Measurements from ENCODE around the gene NNMT. TPM values are rescaled to one million over a fixed set of nuclear protein-coding genes. Genes with fewer than 3 reads are reported as not detected.
A peak's percentile ranks its signal among the peaks of the same experiment; 100 is the strongest.

Gene NNMT
- total RNA-seq, 2 donors from 2014 or later = 74.7 to 276 TPM

DNA sequence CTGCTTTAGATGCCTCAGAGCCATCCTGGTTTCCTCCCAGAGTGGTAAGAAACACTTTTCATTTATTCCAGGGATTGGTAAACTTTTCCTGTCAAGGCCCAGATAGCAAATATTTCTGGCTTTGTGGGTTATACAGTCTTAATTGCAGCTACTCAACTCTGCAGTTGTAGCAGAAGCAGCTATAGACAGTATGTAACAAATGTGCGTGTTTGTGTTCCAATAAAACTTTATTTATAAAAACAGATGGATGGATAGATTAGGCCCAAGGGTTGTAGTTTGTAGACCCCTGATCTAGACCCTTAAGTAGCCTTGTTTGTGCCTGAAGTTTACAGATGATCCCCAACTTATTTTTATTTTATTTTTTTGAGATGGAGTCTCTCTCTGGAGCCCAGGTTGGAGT lies 17.9 kb downstream of the NNMT start:
- H3K27me3 ChIP-seq = no peaks in the 10 kb centered on the region
- intact Hi-C loops (cut with DNase I) = no loop called here
- H3K4me3 ChIP-seq = no peak overlapping the region
- ATAC-seq = no peak
- no peak for DNase-seq
- no peaks in the 10 kb centered on the region for H3K36me3 ChIP-seq (replicated peaks in 1 of 2; ENCODE audit: insufficient read depth in 1 of 2, low read depth in 2 of 2)
- H3K9me3 ChIP-seq = no peaks in the 10 kb centered on the region
- no peak overlapping the region for H3K27ac ChIP-seq
- H3K4me1 ChIP-seq = peaks cover 19% of the 10 kb centered on the region
- TF ChIP-seq POLR2A (IDR thresholded peaks at IDR 0.05) (no peak), CTCF (IDR thresholded peaks at IDR 0.05) (no peak)
- 87 to 92% methylated on average over 1 of the region's 1 CpG for WGBS, 2 donors

DNA sequence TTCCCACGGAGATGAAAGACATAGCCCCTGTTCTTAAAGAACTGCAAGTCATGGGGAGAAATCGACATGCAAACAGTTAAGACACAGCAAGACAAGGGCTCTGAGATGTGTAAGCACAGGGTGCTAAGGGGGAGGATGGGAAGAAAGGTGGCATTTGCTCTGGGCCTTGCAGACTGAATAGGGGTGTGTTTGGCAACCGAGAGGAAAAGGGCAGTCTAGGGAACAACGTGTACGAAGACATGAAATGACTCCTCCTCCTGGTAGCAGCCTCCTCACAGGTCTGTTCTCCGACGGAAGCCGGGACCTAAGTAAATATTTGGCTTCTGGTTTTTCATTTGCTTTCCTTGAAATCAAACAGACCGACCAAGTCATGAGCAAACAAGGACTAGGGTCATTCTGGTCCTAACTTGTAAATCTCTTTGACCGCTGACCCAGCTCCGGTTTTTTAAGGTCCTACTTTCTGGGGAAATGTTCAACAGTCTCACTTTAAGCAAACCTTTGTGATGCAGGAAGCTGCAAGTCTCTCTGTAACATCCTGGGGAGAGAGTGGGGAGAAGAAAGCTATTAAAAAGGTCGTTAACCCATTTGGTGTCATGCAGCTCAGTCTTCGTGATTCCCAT lies 19.7 kb downstream of the NNMT start:
- H3K4me1 ChIP-seq = peaks cover 19% of the 10 kb centered on the region
- H3K27me3 ChIP-seq = no peaks in the 10 kb centered on the region
- no peaks in the 10 kb centered on the region for H3K36me3 ChIP-seq (replicated peaks in 1 of 2; ENCODE audit: insufficient read depth in 1 of 2, low read depth in 2 of 2)
- H3K4me3 ChIP-seq = no peak overlapping the region
- H3K27ac ChIP-seq = peak overlapping the region in 2 of 4 donors; percentile 10 to 40
- 3 to 5% methylated on average over 13 of the region's 13 CpGs for WGBS, 2 donors
- DNase-seq (peak; percentile 41 to 76 (median 70)), ATAC-seq (peak; percentile 83)
- TF ChIP-seq CTCF (IDR thresholded peaks at IDR 0.05) = peak in 1 of 7 experiments; percentile 10
- no peak for TF ChIP-seq POLR2A (IDR thresholded peaks at IDR 0.05)
- no peaks in the 10 kb centered on the region for H3K9me3 ChIP-seq
- intact Hi-C loops (cut with DNase I) = no loop called here

DNA sequence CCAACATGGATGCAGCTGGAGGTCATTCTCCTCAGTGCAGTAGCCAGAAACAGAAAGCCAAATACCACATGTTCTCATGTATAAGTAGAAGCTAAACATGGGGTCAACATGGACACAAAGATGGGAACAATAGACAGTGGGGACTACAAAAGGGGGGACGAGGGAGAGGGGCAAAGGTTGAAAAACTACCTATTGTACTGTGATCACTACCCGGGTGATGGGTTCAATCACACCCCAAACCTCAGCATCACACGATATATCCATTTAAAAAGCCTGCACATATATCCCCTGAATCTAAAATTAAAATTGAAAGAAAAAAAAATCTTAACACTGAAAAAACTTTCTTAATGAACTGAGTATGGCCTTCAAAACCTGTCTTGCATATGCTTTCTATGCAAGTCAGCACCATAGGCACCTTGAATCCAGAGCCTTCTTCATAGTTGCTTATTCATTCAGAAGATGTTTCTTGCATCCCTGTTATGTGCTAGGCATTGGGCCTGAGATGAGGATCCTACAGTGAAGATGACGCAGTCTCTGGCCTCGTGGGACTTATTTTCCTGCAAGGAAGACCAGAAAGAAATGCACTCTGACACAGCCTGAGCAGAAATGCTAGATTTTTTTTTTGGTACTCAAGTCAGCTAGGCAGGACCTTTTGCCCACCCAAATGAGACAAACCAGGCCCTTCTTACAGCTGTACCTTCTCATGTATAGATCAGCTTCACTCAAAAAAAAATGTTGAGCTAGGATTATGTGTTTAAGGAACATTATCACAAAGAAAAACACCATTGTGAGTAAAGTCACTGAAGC lies 21.0 kb downstream of the NNMT start:
- intact Hi-C loops (cut with DNase I) = no loop called here
- Histone ChIP-seq H3K4me1 (peaks cover 19% of the 10 kb centered on the region), H3K27me3 (no peaks in the 10 kb centered on the region), H3K4me3 (no peak overlapping the region), H3K27ac (peak overlapping the region in 1 of 4 donors; percentile 15), H3K9me3 (no peaks in the 10 kb centered on the region), H3K36me3 (replicated peaks in 1 of 2; ENCODE audit: insufficient read depth in 1 of 2, low read depth in 2 of 2) (no peaks in the 10 kb centered on the region)
- ATAC-seq (no peak), DNase-seq (peak in 3 of 4 donors; percentile 26 to 33 (median 28))
- 81 to 87% methylated on average over 5 of the region's 5 CpGs for WGBS, 2 donors
- no peak for TF ChIP-seq CTCF (IDR thresholded peaks at IDR 0.05)
- TF ChIP-seq POLR2A (IDR thresholded peaks at IDR 0.05) = no peak

DNA sequence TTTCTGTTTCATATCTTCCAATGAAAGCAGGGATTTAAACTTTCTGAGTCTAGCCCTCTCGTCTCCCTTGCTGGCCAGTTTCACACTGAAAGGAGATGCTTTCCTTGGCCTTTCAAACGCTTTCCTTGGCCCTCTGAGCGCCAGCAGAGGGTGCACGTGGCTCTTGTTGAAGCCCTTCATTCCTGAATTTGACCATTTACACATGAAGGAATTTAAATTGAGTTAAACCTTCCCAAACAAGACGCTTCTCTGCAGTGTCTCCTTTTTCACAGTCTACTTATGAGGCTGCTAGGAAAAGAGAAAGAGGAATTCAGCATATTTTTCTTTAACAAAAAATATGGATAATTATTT lies 21.6 kb downstream of the NNMT start:
- no peak for DNase-seq
- no peak for ATAC-seq
- no peaks in the 10 kb centered on the region for H3K9me3 ChIP-seq
- no peak overlapping the region for H3K4me3 ChIP-seq
- peaks cover 19% of the 10 kb centered on the region for H3K4me1 ChIP-seq
- intact Hi-C loops (cut with DNase I) = no loop called here
- no peaks in the 10 kb centered on the region for H3K36me3 ChIP-seq (replicated peaks in 1 of 2; ENCODE audit: insufficient read depth in 1 of 2, low read depth in 2 of 2)
- H3K27me3 ChIP-seq = no peaks in the 10 kb centered on the region
- 53 to 72% methylated on average over 5 of the region's 5 CpGs for WGBS, 2 donors
- peak overlapping the region in 1 of 4 donors; percentile 15 for H3K27ac ChIP-seq
- TF ChIP-seq CTCF (IDR thresholded peaks at IDR 0.05) = no peak
- TF ChIP-seq POLR2A (IDR thresholded peaks at IDR 0.05) = no peak
